ENCODE results near the gene EFR3B.

EFR3B gene

GRCh38 chr2:25194576-25195122 lies 152.8 kb downstream of the EFR3B start:
- DNase-seq = no peak

GRCh38 chr2:25197336-25198208 lies 155.7 kb downstream of the EFR3B start:
- DNase-seq = no peak

- DNase-seq = no peak
These were observed 156.3 kb downstream of the EFR3B start for GRCh38 chr2:25198209-25198525.

GRCh38 chr2:25198576-25198975 lies 156.7 kb downstream of the EFR3B start:
- no peak for DNase-seq

- no peak for DNase-seq
These were observed 159.4 kb downstream of the EFR3B start for GRCh38 chr2:25201265-25201664.

GRCh38 chr2:25201794-25202193 lies 159.9 kb downstream of the EFR3B start:
- no peak for DNase-seq

- no peak for DNase-seq
These were observed 160.4 kb downstream of the EFR3B start for GRCh38 chr2:25202275-25202674.

GRCh38 chr2:25204190-25204838 lies 162.4 kb downstream of the EFR3B start:
- no peak for DNase-seq

GRCh38 chr2:25207078-25207545 lies 165.2 kb downstream of the EFR3B start:
- DNase-seq = no peak
